Astrocyte (in vitro differentiated cells and primary cell): Measurements from ENCODE around the gene RALGAPB.

Experiments
- CTCF ChIP-seq: IDR thresholded peaks from 2 replicates; pipeline ENCODE4 v1.5.1; 2011; ENCODE audit warnings: low read depth, mild to moderate bottlenecking, inconsistent platforms, low read length, moderate library complexity; ENCODE audit not compliant: insufficient read depth
- EZH2 ChIP-seq: IDR thresholded peaks from 2 replicates; pipeline ENCODE4 v1.6.1; 2012; ENCODE audit warnings: mild to moderate bottlenecking, low read length, inconsistent platforms; ENCODE audit not compliant: insufficient read depth

GRCh38 chr20:38447931-38448675, 24.5 kb upstream of the RALGAPB start:
- TF ChIP-seq EZH2, result no peak
- TF ChIP-seq CTCF, result no peak
